HepG2 (cell line): ENCODE measurements around the gene BCL6. TPM values are rescaled to one million over a fixed set of nuclear protein-coding genes. Genes with fewer than 3 reads are reported as not detected.
A peak's percentile ranks its signal among the peaks of the same experiment; 100 is the strongest.

Experiments used
- FOSL2 ChIP-seq: sonication (generic); formaldehyde crosslinking; IDR thresholded peaks from 2 replicates; pipeline ENCODE4 v1.4.0; 2020; ENCODE audit warnings: missing genetic modification reagents
- FOXA3 ChIP-seq: IDR thresholded peaks from 2 replicates; pipeline ENCODE4 v1.6.1; 2016; ENCODE audit warnings: missing genetic modification reagents, missing compliant biosample characterization
- HMG20A ChIP-seq: IDR thresholded peaks from 2 replicates; pipeline ENCODE4 v1.6.1; 2016; ENCODE audit warnings: borderline replicate concordance
- HNRNPLL ChIP-seq: fragments of 200-400 bp; formaldehyde crosslinking; IDR thresholded peaks from 2 replicates; pipeline ENCODE4 v1.6.1; 2017; ENCODE audit warnings: mild to moderate bottlenecking, low read depth, low read length; ENCODE audit not compliant: poor library complexity, severe bottlenecking
- KLF16 ChIP-seq, 2 experiments: sonication (generic) in 1 of 2; formaldehyde crosslinking in 1 of 2; IDR thresholded peaks; 2 replicates each; pipeline versions ENCODE4 v1.6.1 to v1.8.0; 2016 to 2023; ENCODE audit warnings: missing genetic modification reagents in 2 of 2, missing compliant biosample characterization in 1 of 2
- MTF2 ChIP-seq: sonication (generic); formaldehyde crosslinking; IDR thresholded peaks from 2 replicates; pipeline ENCODE4 v1.5.0; 2020; ENCODE audit warnings: missing genetic modification reagents, borderline replicate concordance
- MYNN ChIP-seq: sonication (generic); formaldehyde crosslinking; IDR thresholded peaks from 2 replicates; pipeline ENCODE4 v1.4.0; 2020; ENCODE audit warnings: mild to moderate bottlenecking, low read depth, missing genetic modification reagents
- NFE2L2 ChIP-seq: fragments of 150-350 bp; IDR thresholded peaks from 2 replicates; pipeline ENCODE4 v1.6.1; 2014; ENCODE audit warnings: low read length
- RXRB ChIP-seq: IDR thresholded peaks from 2 replicates; pipeline ENCODE4 v1.6.1; 2016; ENCODE audit warnings: borderline replicate concordance, missing genetic modification reagents, missing compliant biosample characterization
- TAF1 ChIP-seq: sonication (generic); formaldehyde crosslinking; IDR thresholded peaks from 2 replicates; pipeline ENCODE4 v1.4.0; 2020; ENCODE audit warnings: missing genetic modification reagents
- ZFP82 ChIP-seq: sonication (generic); formaldehyde crosslinking; IDR thresholded peaks from 2 replicates; pipeline ENCODE4 v1.5.1; 2020; ENCODE audit warnings: mild to moderate bottlenecking, missing genetic modification reagents, borderline replicate concordance
- ZNF549 ChIP-seq: sonication (generic); formaldehyde crosslinking; IDR thresholded peaks from 2 replicates; pipeline ENCODE4 v1.5.0; 2020; ENCODE audit warnings: missing genetic modification reagents
- ZNF552 ChIP-seq: sonication (generic); formaldehyde crosslinking; IDR thresholded peaks from 2 replicates; pipeline ENCODE4 v1.9.0; 2022; ENCODE audit warnings: missing genetic modification reagents, mild to moderate bottlenecking, borderline replicate concordance
- ZNF644 ChIP-seq: IDR thresholded peaks from 2 replicates; pipeline ENCODE4 v1.6.1; 2016; ENCODE audit warnings: low read depth
- ZNF670 ChIP-seq: sonication (generic); formaldehyde crosslinking; IDR thresholded peaks from 2 replicates; pipeline ENCODE4 v1.8.0; 2022; ENCODE audit warnings: mild to moderate bottlenecking, missing genetic modification reagents, borderline replicate concordance
- polyA plus RNA-seq, 8 experiments: library from polyadenylated mRNA; depleted of rRNA in 3 of 8; stranded (reverse) in 7 of 8; unstranded in 1 of 8; fragments of >200 nt; fragmentation: Illumina TruSeq in 4 of 8; extraction: Trizol in 4 of 8; gene quantifications; 2 replicates each; pipeline versions ENCODE4 v1.2.1 to v1.2.3, GENCODE V29; 2011 to 2016; ENCODE audit warnings: low read depth in 4 of 8, missing spikeins in 1 of 8, mixed read lengths in 1 of 8; ENCODE audit not compliant: insufficient read depth in 1 of 8
- total RNA-seq, 5 experiments: library from RNA; depleted of rRNA; stranded (reverse); fragments of >200 nt; fragmentation: Illumina TruSeq; extraction: Trizol; gene quantifications; 2 replicates each; pipeline ENCODE4 v1.2.3, GENCODE V29; 2016; ENCODE audit warnings: low read depth in 1 of 5
- TF ChIP-seq, protein P1 (sequence below): IDR thresholded peaks from 2 replicates; pipeline ENCODE4 v1.6.1; 2016; ENCODE audit warnings: missing genetic modification reagents, missing compliant biosample characterization
- TF ChIP-seq, protein P2 (sequence below): sonication (generic); formaldehyde crosslinking; IDR thresholded peaks from 2 replicates; pipeline ENCODE4 v1.4.0; 2020; ENCODE audit warnings: missing genetic modification reagents
- TF ChIP-seq, protein P3 (sequence below): fragments of 450-650 bp; IDR thresholded peaks from 2 replicates; pipeline ENCODE4 v1.6.1; 2016
- TF ChIP-seq, protein P4 (sequence below): sonication (generic); formaldehyde crosslinking; IDR thresholded peaks from 2 replicates; pipeline ENCODE4 v1.8.1; 2022; ENCODE audit warnings: low read depth, mild to moderate bottlenecking, missing genetic modification reagents
- TF ChIP-seq, protein P5 (sequence below): sonication (generic); formaldehyde crosslinking; IDR thresholded peaks from 2 replicates; pipeline ENCODE4 v1.4.0; 2020; ENCODE audit warnings: missing genetic modification reagents, mild to moderate bottlenecking, borderline replicate concordance

BCL6 gene
- total and polyA plus RNA-seq, 2 of the 13 experiments (the other 11 are each of a cell fraction or from before 2014, with no cell fraction given), result 21.2 to 53.7 TPM

DNA sequence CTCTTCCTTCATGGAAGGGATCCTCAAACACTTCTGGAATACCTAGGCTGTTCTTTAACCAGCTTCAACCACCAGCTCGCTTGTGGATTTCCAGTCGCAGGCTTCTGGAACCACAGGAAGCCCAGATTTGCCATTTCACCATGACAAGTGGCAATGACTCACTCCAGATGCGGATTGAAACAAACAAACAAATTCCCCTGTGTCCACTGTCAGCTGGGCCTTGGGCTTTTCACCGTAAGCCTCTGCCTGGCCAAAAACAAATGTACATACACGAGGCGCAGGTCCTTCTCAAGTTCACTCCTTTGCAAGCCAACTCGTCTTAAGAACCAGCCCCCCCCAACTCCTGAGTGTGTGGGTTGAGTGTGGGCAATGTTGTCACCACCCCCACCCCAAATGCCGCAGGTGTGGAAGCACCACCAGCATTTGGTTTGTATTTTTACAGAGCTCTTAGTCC, 8.8 kb downstream of the BCL6 start (continued):
- TF ChIP-seq, protein P1, sequence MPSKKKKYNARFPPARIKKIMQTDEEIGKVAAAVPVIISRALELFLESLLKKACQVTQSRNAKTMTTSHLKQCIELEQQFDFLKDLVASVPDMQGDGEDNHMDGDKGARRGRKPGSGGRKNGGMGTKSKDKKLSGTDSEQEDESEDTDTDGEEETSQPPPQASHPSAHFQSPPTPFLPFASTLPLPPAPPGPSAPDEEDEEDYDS (CRISPR knock-in tag), result no peak
- TF ChIP-seq FOXA3 (CRISPR knock-in tag) (peak; percentile 44), MTF2 (CRISPR knock-in tag) (no peak), ZFP82 (CRISPR knock-in tag) (no peak), HNRNPLL (no peak), HMG20A (CRISPR knock-in tag) (peak; percentile 18; the same call in 1 of the 2 replicates), TAF1 (no peak), RXRB (CRISPR knock-in tag) (0 out of 2 replicates have a peak, but pooled peaks have one; percentile 24), ZNF644 (CRISPR knock-in tag) (0 out of 2 replicates have a peak, but pooled peaks have one; percentile 44), ZNF670 (no peak), ZNF552 (CRISPR knock-in tag) (no peak), FOSL2 (peak; percentile 97), KLF16 (CRISPR knock-in tag; IDR thresholded peaks at IDR 0.05) (peak in 1 of 2 experiments; percentile 40; a peak in 1 of 4 replicates), ZNF549 (CRISPR knock-in tag) (no peak), NFE2L2 (peak; percentile 79), MYNN (CRISPR knock-in tag) (no peak)
- TF ChIP-seq, protein P2, sequence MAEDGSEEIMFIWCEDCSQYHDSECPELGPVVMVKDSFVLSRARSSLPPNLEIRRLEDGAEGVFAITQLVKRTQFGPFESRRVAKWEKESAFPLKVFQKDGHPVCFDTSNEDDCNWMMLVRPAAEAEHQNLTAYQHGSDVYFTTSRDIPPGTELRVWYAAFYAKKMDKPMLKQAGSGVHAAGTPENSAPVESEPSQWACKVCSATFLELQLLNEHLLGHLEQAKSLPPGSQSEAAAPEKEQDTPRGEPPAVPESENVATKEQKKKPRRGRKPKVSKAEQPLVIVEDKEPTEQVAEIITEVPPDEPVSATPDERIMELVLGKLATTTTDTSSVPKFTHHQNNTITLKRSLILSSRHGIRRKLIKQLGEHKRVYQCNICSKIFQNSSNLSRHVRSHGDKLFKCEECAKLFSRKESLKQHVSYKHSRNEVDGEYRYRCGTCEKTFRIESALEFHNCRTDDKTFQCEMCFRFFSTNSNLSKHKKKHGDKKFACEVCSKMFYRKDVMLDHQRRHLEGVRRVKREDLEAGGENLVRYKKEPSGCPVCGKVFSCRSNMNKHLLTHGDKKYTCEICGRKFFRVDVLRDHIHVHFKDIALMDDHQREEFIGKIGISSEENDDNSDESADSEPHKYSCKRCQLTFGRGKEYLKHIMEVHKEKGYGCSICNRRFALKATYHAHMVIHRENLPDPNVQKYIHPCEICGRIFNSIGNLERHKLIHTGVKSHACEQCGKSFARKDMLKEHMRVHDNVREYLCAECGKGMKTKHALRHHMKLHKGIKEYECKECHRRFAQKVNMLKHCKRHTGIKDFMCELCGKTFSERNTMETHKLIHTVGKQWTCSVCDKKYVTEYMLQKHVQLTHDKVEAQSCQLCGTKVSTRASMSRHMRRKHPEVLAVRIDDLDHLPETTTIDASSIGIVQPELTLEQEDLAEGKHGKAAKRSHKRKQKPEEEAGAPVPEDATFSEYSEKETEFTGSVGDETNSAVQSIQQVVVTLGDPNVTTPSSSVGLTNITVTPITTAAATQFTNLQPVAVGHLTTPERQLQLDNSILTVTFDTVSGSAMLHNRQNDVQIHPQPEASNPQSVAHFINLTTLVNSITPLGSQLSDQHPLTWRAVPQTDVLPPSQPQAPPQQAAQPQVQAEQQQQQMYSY (CRISPR knock-in tag), result peak; percentile 43; the same call in 1 of the 2 replicates
- TF ChIP-seq, protein P3, sequence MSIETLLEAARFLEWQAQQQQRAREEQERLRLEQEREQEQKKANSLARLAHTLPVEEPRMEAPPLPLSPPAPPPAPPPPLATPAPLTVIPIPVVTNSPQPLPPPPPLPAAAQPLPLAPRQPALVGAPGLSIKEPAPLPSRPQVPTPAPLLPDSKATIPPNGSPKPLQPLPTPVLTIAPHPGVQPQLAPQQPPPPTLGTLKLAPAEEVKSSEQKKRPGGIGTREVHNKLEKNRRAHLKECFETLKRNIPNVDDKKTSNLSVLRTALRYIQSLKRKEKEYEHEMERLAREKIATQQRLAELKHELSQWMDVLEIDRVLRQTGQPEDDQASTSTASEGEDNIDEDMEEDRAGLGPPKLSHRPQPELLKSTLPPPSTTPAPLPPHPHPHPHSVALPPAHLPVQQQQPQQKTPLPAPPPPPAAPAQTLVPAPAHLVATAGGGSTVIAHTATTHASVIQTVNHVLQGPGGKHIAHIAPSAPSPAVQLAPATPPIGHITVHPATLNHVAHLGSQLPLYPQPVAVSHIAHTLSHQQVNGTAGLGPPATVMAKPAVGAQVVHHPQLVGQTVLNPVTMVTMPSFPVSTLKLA, result no peak
- TF ChIP-seq, protein P4, sequence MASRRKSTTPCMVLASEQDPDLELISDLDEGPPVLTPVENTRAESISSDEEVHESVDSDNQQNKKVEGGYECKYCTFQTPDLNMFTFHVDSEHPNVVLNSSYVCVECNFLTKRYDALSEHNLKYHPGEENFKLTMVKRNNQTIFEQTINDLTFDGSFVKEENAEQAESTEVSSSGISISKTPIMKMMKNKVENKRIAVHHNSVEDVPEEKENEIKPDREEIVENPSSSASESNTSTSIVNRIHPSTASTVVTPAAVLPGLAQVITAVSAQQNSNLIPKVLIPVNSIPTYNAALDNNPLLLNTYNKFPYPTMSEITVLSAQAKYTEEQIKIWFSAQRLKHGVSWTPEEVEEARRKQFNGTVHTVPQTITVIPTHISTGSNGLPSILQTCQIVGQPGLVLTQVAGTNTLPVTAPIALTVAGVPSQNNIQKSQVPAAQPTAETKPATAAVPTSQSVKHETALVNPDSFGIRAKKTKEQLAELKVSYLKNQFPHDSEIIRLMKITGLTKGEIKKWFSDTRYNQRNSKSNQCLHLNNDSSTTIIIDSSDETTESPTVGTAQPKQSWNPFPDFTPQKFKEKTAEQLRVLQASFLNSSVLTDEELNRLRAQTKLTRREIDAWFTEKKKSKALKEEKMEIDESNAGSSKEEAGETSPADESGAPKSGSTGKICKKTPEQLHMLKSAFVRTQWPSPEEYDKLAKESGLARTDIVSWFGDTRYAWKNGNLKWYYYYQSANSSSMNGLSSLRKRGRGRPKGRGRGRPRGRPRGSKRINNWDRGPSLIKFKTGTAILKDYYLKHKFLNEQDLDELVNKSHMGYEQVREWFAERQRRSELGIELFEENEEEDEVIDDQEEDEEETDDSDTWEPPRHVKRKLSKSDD (CRISPR knock-in tag), result no peak
- TF ChIP-seq, protein P5, sequence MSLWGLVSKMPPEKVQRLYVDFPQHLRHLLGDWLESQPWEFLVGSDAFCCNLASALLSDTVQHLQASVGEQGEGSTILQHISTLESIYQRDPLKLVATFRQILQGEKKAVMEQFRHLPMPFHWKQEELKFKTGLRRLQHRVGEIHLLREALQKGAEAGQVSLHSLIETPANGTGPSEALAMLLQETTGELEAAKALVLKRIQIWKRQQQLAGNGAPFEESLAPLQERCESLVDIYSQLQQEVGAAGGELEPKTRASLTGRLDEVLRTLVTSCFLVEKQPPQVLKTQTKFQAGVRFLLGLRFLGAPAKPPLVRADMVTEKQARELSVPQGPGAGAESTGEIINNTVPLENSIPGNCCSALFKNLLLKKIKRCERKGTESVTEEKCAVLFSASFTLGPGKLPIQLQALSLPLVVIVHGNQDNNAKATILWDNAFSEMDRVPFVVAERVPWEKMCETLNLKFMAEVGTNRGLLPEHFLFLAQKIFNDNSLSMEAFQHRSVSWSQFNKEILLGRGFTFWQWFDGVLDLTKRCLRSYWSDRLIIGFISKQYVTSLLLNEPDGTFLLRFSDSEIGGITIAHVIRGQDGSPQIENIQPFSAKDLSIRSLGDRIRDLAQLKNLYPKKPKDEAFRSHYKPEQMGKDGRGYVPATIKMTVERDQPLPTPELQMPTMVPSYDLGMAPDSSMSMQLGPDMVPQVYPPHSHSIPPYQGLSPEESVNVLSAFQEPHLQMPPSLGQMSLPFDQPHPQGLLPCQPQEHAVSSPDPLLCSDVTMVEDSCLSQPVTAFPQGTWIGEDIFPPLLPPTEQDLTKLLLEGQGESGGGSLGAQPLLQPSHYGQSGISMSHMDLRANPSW, result no peak
